NCI-H146 treated with DMSO at 0.1 percent for 48 hours (cell line): ENCODE measurements around the gene FUT8.
"Not testable (repeated sequence)": the region's sequence is repeated elsewhere in the genome, so short reads cannot be mapped to it uniquely, and the experiment has no call there.

Source experiments
- DNase-seq: peaks from one replicate; lab custom pipeline; 2025; ENCODE audit not compliant: unreplicated experiment; lab: John Stamatoyannopoulos, UW

The FUT8 gene

DNA sequence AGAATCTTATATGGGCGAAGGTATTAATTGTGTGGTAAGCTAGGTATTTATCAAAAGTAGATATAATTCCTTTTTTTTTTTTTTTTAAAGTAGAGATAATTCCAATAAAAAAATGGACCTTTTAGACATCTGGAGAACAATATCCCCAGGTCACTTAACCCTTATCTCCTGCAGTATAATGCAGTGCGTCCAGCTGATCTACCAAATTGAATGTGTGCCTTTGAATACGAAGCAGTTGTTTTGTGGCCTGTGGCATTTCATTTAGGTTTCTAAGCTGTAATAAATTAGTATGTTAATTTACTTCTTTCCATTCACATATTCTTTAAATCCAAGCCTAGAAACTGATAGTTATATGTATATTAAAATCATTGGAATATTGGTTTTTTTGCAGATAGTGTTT is 3.1 kb downstream of the FUT8 start:
- no peak for DNase-seq

- no peak for DNase-seq
These were observed 7.2 kb downstream of the FUT8 start for GRCh38 chr14:65419593-65420252.

DNA sequence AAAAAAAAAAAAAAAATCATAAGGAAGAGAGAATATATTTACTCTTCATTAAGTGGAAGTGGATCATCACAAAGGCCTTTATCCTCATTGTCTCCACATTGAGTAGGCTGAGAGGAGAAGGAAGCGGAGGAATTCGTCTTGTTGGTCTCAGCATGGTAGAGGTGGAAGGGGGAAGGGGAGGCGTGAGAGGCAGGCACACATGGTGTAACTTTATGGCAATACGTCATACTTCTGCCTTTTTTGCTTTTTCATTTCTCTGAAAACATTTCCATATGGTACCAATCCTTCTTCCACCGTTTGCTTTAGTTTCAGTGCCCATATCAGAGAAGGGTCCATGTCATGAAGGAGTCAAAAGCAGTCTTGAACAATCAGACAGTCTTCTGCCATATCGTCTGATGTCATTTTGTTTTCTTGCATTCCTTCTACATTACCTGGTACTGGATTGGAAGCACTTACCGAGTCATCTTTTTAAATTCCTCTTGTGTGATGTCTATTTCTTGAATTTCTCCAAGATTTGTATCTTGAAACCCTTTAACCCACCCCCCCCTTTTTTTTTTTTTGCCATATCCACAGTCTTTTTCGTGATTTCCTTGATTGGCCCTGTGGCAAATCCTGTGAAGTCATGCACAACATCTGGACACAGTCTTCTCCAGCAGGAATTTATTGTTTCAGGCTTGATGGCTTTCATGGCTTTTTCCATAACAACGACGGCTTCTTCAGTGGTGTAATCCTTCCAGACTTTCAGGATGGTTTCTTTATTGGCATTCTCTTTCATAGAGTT is 8.9 kb downstream of the FUT8 start:
- DNase-seq, result no peak

- DNase-seq, result no peak
These were observed 9.7 kb downstream of the FUT8 start for GRCh38 chr14:65422088-65422834.

DNA sequence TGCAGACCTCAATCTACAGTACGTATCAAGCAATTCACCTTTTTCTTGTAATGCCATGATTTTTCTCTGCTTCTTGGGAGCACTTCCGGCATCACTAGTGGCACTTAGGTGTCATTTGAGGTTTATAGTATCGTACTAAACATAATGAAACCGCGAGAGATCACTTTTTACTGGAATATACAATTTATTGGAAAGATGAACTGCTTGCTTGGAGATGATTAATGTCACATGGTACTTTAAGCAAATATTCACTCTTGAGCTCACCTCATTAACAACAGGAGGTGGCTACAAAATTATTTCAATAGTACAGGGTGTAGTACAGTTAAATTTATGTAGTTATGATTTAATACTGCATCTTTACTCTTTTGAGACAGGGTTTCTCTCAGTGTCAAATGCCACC is 11.5 kb downstream of the FUT8 start:
- DNase-seq, result no peak

- no peak for DNase-seq
These were observed 12.0 kb downstream of the FUT8 start for GRCh38 chr14:65424531-65424930.

DNA sequence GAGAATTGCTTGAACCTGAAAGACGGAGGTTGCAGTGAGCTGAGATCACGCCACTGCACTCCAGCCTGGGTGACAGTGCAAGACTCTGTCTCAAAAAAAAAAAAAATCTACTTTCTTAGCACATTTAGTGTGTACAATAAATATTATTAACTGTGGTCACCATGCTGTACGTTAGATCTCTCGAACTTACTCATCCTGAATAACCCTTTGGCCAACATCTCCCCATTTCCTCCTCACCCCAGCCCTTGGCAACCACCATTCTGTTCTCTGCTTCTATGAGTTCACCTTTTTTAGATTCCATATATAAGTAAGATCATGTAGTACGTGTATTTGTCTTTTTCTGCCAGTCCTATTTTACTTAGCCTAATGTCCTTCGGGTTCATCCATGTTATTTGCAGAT is 13.4 kb downstream of the FUT8 start:
- DNase-seq, result no peak

GRCh38 chr14:65426902-65427301 is 14.4 kb downstream of the FUT8 start:
- not testable (repeated sequence) for DNase-seq

- no peak for DNase-seq
These were observed 16.2 kb downstream of the FUT8 start for GRCh38 chr14:65428691-65429090.

DNA sequence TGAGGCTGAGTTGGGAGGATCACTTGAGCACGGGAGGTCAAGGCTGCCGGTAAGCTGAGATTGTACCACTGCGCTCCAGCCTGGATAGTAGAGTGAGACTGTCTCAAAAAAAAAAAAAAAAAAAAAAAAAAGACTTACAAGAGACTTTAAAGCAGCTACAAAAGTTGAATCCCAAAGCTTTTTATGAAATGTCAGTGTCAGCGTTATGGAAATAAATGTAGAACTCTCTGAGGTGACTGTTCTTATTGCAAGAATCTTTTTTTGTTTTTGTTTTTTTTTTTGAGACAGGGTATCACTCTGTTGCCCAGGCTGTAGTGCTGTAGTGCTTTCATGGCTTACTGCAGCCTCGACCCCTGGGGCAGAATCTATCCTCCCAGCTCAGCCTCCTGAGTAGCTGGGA is 17.2 kb downstream of the FUT8 start:
- no peak for DNase-seq

DNA sequence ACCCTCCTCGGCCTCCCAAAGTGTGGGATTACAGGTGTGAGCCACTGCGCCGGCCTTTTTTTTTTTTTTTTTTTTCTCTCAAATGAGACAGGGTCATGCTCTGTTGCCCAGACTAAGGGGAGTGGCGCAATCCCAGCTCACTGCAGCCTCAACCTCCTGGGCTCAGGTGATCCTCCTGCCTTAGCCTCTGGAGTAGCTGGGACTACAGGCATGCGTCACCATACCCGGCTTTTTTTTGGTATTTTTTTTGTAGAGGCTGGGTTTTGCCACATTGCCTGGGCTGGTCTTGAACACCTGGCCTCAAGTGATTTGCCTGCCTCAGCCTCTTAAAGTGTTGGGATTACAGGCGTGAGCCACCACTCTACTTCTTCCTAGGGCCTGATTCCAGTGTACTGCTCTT is 18.7 kb downstream of the FUT8 start:
- DNase-seq, result no peak

GRCh38 chr14:65431951-65432350 is 19.4 kb downstream of the FUT8 start:
- DNase-seq, result no peak

DNA sequence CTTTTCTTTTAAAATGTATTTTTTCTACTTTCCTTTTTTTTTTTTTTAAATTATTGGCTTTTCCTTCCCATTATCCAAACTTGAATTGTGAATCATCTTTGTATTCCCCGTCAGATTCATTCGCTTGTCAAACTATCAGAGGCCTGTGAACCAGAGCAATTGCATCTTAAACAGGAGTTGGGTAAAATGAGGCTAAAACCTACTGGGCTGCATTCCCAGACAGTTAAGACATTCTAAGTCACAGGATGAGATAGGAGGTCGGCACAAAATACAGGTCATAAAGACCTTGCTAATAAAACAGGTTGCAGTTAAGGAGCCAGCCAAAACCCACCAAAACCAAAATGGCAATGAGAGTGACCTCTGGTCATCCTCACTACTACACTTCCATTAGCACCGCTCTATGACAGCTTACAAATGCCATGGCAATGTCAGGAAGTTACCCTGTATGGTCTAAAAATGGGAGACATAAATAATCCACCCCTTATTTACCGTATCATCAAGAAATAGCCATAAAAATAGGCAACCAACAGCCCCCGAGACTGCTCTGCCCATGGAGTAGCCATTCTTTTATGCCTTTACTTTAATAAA is 19.9 kb downstream of the FUT8 start:
- DNase-seq, result no peak

GRCh38 chr14:65433157-65433556 is 20.6 kb downstream of the FUT8 start:
- DNase-seq, result no peak

DNA sequence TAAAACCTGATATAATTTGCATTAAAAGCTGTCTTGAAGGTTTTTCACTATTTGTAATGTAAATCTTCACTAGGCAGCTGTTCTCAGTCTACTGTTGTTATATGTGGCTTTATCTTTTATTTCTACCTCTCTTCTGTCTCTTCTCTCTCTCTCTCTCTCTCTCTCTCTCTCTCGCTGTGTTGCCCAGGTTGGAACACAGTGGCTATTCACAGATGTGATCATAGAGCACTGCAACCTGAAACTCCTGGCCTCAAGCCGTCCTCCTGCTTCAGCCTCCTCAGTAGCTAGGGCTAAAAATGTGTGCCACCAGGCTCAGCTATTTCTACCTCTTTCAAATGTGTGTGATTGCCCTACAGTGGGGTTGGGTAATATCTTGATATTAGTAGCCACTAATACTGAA is 21.1 kb downstream of the FUT8 start:
- no peak for DNase-seq

- DNase-seq, result no peak
These were observed 21.8 kb downstream of the FUT8 start for GRCh38 chr14:65434216-65434850.

DNA sequence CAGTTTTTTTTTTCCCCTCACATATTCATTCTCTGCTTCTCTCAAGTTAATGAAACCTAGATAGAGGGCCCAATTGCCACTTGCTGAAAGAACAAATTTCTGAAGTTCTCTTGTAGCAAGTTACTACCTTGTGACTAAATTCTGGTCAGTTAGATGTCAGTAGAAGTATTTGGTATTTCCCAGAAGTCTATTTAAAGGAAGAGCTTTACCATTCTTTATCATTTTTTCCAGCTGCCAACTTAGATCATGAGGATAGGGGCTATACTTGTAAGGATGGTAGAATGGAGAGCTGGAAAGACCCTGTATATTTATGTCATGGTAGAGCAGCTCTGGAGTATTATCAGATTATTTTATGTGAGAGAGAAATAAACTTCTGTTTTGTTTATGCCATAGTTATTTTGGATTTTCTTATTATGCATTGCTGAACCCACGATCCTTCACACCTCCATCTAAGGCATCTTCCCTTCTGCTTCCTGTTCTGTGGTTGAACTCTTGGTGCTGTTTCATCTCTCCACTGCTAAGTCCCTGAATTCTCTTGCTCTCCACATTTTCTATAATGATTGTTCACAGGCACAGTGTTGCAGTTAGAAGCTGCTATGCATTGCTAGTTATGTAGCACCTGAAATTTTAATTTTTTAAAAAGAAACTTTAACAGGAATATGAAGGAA is 25.9 kb downstream of the FUT8 start:
- no peak for DNase-seq

GRCh38 chr14:65439117-65439516 is 26.6 kb downstream of the FUT8 start:
- DNase-seq, result no peak

DNA sequence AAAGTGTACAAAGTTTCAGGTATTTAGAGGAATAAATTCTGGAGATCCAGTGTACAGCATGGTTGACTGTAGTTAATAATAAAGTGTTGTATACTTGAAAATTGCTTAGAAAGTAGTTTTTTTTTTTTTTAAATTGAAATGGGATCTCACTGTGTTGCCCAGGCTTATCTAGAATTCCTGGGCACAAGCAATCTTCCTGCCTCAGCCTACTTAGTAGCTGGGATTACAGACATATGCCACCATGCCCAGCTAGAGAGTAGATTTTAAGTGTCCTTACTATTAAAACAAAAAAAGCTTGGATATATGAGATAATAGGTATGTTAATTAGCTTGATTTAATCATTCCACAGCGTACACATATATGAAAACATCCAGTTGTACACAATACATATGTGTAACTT is 27.7 kb downstream of the FUT8 start:
- DNase-seq, result no peak

DNA sequence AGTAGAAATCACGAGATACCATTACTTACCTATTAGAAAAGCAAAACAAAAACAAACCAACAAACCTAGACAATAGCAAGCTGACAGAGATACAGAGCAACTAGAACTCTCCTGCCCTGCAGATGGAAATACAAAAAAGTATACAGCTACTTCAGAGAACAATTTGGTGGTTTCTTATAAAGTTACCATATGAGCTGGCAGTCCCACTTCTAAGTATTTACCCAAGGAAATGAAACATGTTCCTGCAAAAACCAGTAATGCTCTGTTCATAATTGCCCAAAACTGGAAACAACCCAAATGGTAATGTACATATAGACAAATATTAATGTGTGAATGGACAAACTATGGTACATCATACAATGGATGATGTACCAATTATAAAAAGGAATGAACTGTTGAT is 31.7 kb downstream of the FUT8 start:
- no peak for DNase-seq

DNA sequence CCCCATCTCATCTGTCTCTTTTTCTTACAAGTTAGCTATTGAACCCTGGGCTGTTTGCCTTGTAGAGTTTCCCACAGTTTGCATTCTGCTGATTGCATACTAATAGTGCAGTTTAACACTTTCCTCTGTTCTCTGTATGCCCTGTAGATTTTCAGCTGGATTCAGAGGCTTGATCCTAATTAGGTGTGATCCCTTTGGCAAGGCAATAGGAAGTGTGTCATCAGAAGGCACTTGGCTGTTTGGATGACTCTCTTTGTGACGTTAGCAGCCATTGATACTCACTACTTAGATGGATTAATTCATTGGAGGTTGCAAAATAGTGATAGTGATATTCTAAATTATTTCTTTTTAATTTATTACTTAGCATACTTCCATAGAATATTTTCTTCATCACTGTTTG is 33.6 kb downstream of the FUT8 start:
- DNase-seq, result no peak
